Umbilical cord (tissue), 2 donors: ENCODE data around the gene ARF1. TPM values are rescaled to one million over a fixed set of nuclear protein-coding genes. Genes with fewer than 3 reads are reported as not detected.

Experiments
- DNase-seq: peaks from one replicate; pipeline ENCODE4 v3.0.0-alpha.2; 2015; ENCODE audit warnings: low spot score
- total RNA-seq: library from RNA; depleted of rRNA; stranded (reverse); fragments of >200 nt; gene quantifications from one replicate; pipeline ENCODE4 v1.2.3, GENCODE V29; 2014; ENCODE audit warnings: low replicate concordance; ENCODE audit not compliant: insufficient read depth

Gene ARF1
- total RNA-seq, 1 donor from 2014 or later, result 159 TPM

- no peak for DNase-seq
Observed at GRCh38 chr1:228147151-228147693, 64.7 kb downstream of the ARF1 start.

- no peak for DNase-seq
Observed at GRCh38 chr1:228147768-228148167, 65.3 kb downstream of the ARF1 start.

- peak; percentile 61 for DNase-seq
Observed at GRCh38 chr1:228148196-228148861, 65.8 kb downstream of the ARF1 start.

Other genes with a start within 250 kb of the ARF1 start
- gene WNT9A, start 134.8 kb upstream of the ARF1 start, total RNA-seq, result 8.7 TPM
- gene WNT3A, start 75.7 kb upstream of the ARF1 start, total RNA-seq, result not detected
- 10.4 TPM for gene C1orf35, start 20.6 kb downstream of the ARF1 start, total RNA-seq
- gene MRPL55, start 26.6 kb downstream of the ARF1 start, total RNA-seq, result 46.0 TPM
- 239 TPM for gene GUK1, start 57.6 kb downstream of the ARF1 start, total RNA-seq
- 1.9 TPM for gene GJC2, start 67.2 kb downstream of the ARF1 start, total RNA-seq
- 5.1 TPM for gene IBA57, start 83.1 kb downstream of the ARF1 start, total RNA-seq
- 23.1 TPM for gene OBSCN, start 125.3 kb downstream of the ARF1 start, total RNA-seq